Measurements from ENCODE around the gene DCXR.

The DCXR gene

DNA sequence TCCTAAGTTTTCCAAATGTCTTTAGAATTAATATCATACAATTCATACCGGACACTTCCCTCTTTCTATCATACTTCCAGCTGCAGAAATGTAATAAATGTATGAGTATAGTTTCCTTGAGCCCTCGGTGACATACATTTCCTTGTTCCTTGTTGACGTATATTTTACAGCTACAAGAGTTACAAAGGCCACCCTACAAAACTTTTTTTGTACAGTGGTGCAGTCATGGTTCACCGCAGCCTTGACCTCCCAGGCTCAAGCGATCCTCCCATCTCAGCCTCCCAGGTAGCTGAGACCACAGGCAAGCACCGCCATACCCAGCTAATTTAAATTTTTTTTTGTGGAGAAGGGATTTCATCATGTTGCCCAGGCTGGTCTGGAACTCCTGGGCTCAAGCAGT is 35.3 kb upstream of the DCXR start:
- H3K4me3 ChIP-seq (ENCODE audit: control insufficient read depth, low read depth, low read length), result no peak overlapping the region
- DNase-seq (ENCODE audit: low read depth), result no peak

DNA sequence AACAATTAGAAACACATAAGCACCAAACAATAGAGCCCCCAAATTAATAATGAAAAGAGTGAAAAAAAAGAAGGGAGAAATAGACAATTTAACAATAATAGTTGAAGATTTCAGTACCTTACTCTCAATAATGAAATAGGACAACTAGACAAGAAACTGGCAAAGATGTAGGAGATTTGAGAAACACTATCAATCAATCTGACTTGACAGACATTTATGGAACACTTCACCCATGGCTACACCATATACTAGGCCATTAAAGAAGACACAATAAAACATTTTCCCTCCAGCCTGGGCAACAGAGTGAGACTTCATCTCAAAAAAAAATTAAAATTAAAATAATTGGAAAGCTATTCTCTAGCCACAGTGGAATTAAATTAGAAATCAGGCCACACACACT is 33.1 kb upstream of the DCXR start:
- no peak for DNase-seq (ENCODE audit: low read depth)
- H3K4me3 ChIP-seq (ENCODE audit: control insufficient read depth, low read depth, low read length), result no peak overlapping the region
- TF ChIP-seq, protein P1, sequence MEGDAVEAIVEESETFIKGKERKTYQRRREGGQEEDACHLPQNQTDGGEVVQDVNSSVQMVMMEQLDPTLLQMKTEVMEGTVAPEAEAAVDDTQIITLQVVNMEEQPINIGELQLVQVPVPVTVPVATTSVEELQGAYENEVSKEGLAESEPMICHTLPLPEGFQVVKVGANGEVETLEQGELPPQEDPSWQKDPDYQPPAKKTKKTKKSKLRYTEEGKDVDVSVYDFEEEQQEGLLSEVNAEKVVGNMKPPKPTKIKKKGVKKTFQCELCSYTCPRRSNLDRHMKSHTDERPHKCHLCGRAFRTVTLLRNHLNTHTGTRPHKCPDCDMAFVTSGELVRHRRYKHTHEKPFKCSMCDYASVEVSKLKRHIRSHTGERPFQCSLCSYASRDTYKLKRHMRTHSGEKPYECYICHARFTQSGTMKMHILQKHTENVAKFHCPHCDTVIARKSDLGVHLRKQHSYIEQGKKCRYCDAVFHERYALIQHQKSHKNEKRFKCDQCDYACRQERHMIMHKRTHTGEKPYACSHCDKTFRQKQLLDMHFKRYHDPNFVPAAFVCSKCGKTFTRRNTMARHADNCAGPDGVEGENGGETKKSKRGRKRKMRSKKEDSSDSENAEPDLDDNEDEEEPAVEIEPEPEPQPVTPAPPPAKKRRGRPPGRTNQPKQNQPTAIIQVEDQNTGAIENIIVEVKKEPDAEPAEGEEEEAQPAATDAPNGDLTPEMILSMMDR (conservative IDR thresholded peaks at IDR 0.05; ENCODE audit: control insufficient read depth, insufficient read depth, low read depth, low read length), result no peak

More for the DNA sequence above, 35.3 kb upstream of the DCXR start:
- TF ChIP-seq, protein P1 (conservative IDR thresholded peaks at IDR 0.05; ENCODE audit: control insufficient read depth, insufficient read depth, low read depth, low read length), result no peak

DNA sequence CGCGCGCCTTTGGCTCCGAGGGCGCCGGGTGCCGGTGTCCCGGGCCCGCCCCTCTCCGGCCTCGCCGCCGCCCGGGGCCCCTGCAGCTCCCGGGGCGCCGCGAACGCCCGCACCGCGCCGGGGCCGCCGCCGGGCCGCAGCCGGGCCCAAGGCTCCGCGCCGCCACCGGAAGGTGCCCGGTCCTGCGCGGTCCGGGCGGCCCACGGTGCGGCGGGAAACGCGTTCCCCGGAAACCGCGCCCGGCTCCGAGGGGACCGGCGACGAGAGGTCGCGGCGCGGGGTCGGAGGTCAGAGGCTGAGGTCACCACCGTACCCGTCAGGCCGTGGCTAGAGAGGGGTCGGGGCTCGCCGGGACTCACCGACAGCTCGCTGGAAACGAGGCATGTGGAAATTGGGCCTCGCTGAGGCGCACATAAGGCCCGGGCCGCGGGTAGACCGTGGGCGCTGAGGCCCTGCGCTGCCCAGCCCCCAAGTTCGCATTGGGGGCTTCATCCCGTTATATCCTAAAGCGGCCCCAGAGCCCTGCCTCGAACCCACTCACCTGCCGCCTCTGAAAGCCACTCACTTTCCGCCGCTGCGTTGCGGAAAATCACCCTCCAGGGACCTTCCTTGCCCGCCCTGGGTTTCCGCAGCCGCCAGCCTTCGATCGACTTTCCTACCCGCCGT is 28.3 kb upstream of the DCXR start, which contains the start of gene DUS1L:
Gene DUS1L, minus strand, starts transcription at position 167 of the 666 bp plus-strand sequence. CDS start 745 bp downstream, outside the sequence.
- peak within 1 kb of the TSS; percentile 70 for H3K4me3 ChIP-seq (ENCODE audit: control insufficient read depth, low read depth, low read length)
- DNase-seq (ENCODE audit: low read depth), result peak; percentile 35
- TF ChIP-seq, protein P1 (conservative IDR thresholded peaks at IDR 0.05; ENCODE audit: control insufficient read depth, insufficient read depth, low read depth, low read length), result no peak

DNA sequence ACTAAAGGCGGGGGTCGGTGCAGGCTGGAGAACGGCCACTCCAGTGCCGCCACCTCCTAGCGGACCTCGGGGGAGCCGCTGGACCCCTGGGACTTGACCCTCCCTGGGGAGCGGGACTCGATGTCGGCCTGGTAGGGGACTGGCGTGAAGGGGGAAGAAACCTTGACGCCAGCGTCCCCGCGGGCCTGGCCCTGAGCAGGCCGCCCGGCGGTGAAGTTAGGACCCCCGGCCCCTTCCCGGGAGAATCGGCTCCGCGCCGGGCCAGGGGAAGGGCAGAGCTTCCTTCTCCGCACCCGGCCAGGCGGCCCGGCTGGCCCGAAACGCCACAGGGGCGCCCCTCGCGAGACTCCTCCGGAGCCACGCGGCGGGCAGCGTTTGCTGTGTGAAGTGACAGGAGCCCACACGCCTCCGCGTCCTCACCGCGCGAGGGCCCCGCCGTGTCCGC is 27.7 kb upstream of the DCXR start:
- H3K4me3 ChIP-seq (ENCODE audit: control insufficient read depth, low read depth, low read length), result peak overlapping the region; percentile 70
- TF ChIP-seq, protein P1 (conservative IDR thresholded peaks at IDR 0.05; ENCODE audit: control insufficient read depth, insufficient read depth, low read depth, low read length), result no peak
- DNase-seq (ENCODE audit: low read depth), result no peak

DNA sequence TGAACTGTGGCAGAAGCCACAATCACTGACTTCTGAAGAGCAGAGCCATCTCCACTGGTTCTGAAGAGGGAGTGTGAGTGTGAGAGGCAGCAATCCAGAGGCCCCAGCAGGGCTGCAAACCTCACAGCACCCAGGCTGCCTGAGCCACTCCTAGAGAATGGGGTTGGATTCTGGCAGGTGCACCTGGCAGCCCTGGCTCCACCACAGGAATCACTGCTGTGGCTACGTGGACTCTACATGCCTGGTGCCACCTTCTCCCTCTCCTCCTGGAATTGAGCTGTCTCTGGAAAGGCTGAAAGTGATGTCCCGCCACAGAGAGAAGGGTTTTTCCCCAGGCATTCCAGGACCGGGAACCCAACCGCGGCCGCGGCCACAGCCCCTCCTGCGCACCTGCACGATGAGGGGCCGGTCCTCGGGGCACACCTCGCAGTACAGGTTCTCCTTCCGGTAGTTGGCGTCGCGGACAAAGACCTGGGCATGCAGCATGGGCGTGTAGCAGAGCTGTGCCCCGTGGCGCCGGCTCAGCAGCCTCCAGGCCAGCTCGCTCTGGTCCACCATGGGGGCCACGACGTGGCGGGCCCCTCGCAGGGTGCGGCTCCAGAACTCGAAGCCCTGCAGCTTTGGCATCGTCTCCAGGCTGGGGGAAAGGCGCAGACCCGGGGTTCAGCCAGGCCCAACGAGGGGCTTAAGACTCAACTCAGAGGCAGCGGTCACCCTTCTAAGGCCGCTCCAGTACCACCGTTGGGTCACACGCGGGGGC is 27.1 kb upstream of the DCXR start:
- TF ChIP-seq, protein P1 (conservative IDR thresholded peaks at IDR 0.05; ENCODE audit: control insufficient read depth, insufficient read depth, low read depth, low read length), result no peak
- peak overlapping the region; percentile 70 for H3K4me3 ChIP-seq (ENCODE audit: control insufficient read depth, low read depth, low read length)
- DNase-seq (ENCODE audit: low read depth), result no peak

DNA sequence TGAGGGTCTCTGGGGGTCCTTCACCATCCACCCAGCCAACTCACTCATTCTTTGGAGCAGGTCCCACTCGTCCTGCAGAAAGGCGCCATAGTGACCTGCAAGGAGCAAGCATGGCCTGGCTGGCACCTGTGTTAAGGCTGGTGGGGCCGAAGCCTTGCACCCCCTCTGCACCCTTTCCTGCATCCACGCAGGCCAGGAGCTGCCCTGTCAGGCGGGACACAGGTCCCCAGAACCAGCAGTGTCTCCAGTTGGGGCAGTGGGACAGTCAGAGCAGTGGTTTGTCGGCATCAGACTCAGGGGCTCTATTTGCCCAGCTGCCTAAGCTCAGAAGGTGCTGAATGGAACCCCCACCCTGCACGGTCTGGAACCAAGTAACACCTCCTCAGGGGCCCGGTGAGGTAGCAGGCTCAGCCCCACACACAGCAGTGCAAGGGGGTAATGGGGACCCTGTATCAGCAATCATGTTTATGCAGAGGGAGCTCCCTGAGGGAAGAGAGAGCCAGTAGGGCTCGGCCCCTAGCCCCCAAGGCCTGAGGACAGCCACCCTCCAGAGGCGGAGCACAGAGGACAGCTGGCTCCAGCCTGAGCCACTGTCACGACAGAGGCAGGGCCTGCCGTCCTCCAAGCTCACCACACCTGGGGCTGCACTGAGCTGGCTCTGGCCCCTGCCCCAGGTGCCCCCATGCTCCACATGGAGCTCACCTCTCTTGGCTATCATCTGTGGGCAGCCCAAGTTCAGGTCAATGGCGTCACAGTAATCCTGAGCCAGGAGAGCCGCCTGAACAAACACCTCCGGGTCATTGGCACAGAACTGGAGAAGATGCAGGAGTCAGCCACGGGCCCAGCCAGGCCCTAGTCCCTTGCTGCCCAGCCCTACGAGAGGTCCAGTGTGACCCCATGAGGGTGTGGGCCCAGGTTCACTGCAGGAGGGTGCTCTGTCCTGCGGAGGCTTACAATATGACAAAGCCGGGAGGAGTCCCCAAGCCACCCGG is 26.2 kb upstream of the DCXR start:
- DNase-seq (ENCODE audit: low read depth), result no peak
- TF ChIP-seq, protein P1 (conservative IDR thresholded peaks at IDR 0.05; ENCODE audit: control insufficient read depth, insufficient read depth, low read depth, low read length), result no peak
- H3K4me3 ChIP-seq (ENCODE audit: control insufficient read depth, low read depth, low read length), result peak overlapping the region; percentile 70
